Smooth muscle cell (in vitro differentiated cells): ENCODE results near the gene FOXP1. TPM values are rescaled to one million over a fixed set of nuclear protein-coding genes. Genes with fewer than 3 reads are reported as not detected.

Experiments used
- DNase-seq: peaks from one replicate; lab custom pipeline; 2025; ENCODE audit not compliant: unreplicated experiment; lab: John Stamatoyannopoulos, UW
- H2AFZ ChIP-seq: fragments of 200-600 bp; sonication (generic); 2 replicates; pipeline ENCODE4 v1.6.0; 2016; ENCODE audit warnings: antibody characterized with exemption, low read depth, mild to moderate bottlenecking
- H3F3A ChIP-seq: fragments of 200-600 bp; sonication (generic); 2 replicates; pipeline ENCODE4 v1.6.0; 2017; ENCODE audit warnings: antibody characterized with exemption, low read depth
- H3K27ac ChIP-seq: fragments of 200-600 bp; sonication (generic); 2 replicates; pipeline ENCODE4 v1.5.1; 2016; ENCODE audit warnings: low read depth, mild to moderate bottlenecking
- H3K27me3 ChIP-seq: fragments of 200-600 bp; sonication (generic); 2 replicates; pipeline ENCODE4 v1.6.1; 2016; ENCODE audit warnings: low read depth, mild to moderate bottlenecking
- H3K36me3 ChIP-seq: fragments of 200-600 bp; sonication (generic); 2 replicates; pipeline ENCODE4 v1.5.1; 2016; ENCODE audit warnings: low read depth
- H3K4me1 ChIP-seq: fragments of 200-600 bp; sonication (generic); 2 replicates; pipeline ENCODE4 v1.5.1; 2016; ENCODE audit warnings: low read depth
- H3K4me2 ChIP-seq: fragments of 200-600 bp; sonication (generic); 2 replicates; pipeline ENCODE4 v1.6.0; 2016; ENCODE audit warnings: mild to moderate bottlenecking
- H3K4me3 ChIP-seq: fragments of 200-600 bp; sonication (generic); 2 replicates; pipeline ENCODE4 v1.5.1; 2016; ENCODE audit warnings: mild to moderate bottlenecking
- H3K79me2 ChIP-seq: fragments of 200-600 bp; sonication (generic); 2 replicates; pipeline ENCODE4 v1.6.0; 2016; ENCODE audit warnings: low read depth, mild to moderate bottlenecking
- H3K9ac ChIP-seq: fragments of 200-600 bp; sonication (generic); 2 replicates; pipeline ENCODE4 v1.6.0; 2016; ENCODE audit warnings: low read depth
- H3K9me3 ChIP-seq: fragments of 200-600 bp; sonication (generic); replicated peaks from 2 replicates; pipeline ENCODE4 v1.5.1; 2016; ENCODE audit warnings: low read depth
- H4K20me1 ChIP-seq: fragments of 200-600 bp; sonication (generic); 2 replicates; pipeline ENCODE4 v1.6.0; 2016; ENCODE audit warnings: low read depth
- CTCF ChIP-seq: fragments of 200-600 bp; sonication (generic); IDR thresholded peaks from 2 replicates; pipeline ENCODE4 v1.5.1; 2017; ENCODE audit warnings: borderline replicate concordance, mild to moderate bottlenecking, antibody characterized with exemption; ENCODE audit not compliant: insufficient read depth, poor library complexity, severe bottlenecking
- WGBS: methylation state at CpG from one replicate; pipeline ENCODE4 v1.1.7; 2016; ENCODE audit warnings: low lambda C conversion rate; 5-methylcytosine and 5-hydroxymethylcytosine counted together
- polyA plus RNA-seq: library from polyadenylated mRNA; unstranded; fragments of >200 nt; fragmentation: Nextera tagmentation; extraction: Ambion mirVana; gene quantifications from 2 replicates; pipeline ENCODE4 v1.2.1, GENCODE V29; 2016
- total RNA-seq: library from RNA; depleted of rRNA; stranded (reverse); fragments of >200 nt; gene quantifications from 2 replicates; pipeline ENCODE4 v1.2.3, GENCODE V29; 2014

Gene FOXP1
- total and polyA plus RNA-seq, 2 experiments from 2014 or later = 40.9 to 68.0 TPM

GRCh38 chr3:71484047-71484446 lies 99.5 kb downstream of the FOXP1 start:
- 88% methylated on average over 2 of the region's 2 CpGs for WGBS
- Histone ChIP-seq H3K36me3 (no peaks in the 10 kb centered on the region), H3F3A (no peaks in the 10 kb centered on the region), H3K9ac (no peak overlapping the region), H3K79me2 (peaks cover 23% of the 10 kb centered on the region), H3K27me3 (no peaks in the 10 kb centered on the region), H3K4me2 (no peak overlapping the region), H3K27ac (no peak overlapping the region), H2AFZ (no peak overlapping the region), H4K20me1 (no peaks in the 10 kb centered on the region), H3K4me1 (no peaks in the 10 kb centered on the region), H3K4me3 (no peak overlapping the region), H3K9me3 (no peaks in the 10 kb centered on the region)
- no peak for DNase-seq
- no peak for TF ChIP-seq CTCF

- no peak overlapping the region for H3K4me3 ChIP-seq
- no peaks in the 10 kb centered on the region for H3K36me3 ChIP-seq
- DNase-seq = no peak
- no peak overlapping the region for H3K9ac ChIP-seq
- H3K27me3 ChIP-seq = no peaks in the 10 kb centered on the region
- no peak for TF ChIP-seq CTCF
- no peaks in the 10 kb centered on the region for H4K20me1 ChIP-seq
- 95% methylated on average over 5 of the region's 5 CpGs for WGBS
- H3K9me3 ChIP-seq = no peaks in the 10 kb centered on the region
- no peaks in the 10 kb centered on the region for H3K4me1 ChIP-seq
- no peak overlapping the region for H3K4me2 ChIP-seq
- H3F3A ChIP-seq = no peaks in the 10 kb centered on the region
- peaks cover 21% of the 10 kb centered on the region for H3K79me2 ChIP-seq
- H3K27ac ChIP-seq = no peak overlapping the region
- no peak overlapping the region for H2AFZ ChIP-seq
These were observed 100.8 kb downstream of the FOXP1 start for GRCh38 chr3:71482771-71483170.

- Histone ChIP-seq H3K4me1 (no peaks in the 10 kb centered on the region), H3K9me3 (no peaks in the 10 kb centered on the region), H3K9ac (no peak overlapping the region), H3K79me2 (peaks cover 5% of the 10 kb centered on the region), H2AFZ (no peak overlapping the region), H3F3A (no peaks in the 10 kb centered on the region), H3K36me3 (no peaks in the 10 kb centered on the region), H3K4me3 (no peak overlapping the region), H3K4me2 (no peak overlapping the region), H3K27me3 (no peaks in the 10 kb centered on the region), H4K20me1 (no peaks in the 10 kb centered on the region), H3K27ac (no peak overlapping the region)
- 91% methylated on average over 2 of the region's 2 CpGs for WGBS
- TF ChIP-seq CTCF = no peak
- DNase-seq = no peak
These were observed 105.0 kb downstream of the FOXP1 start for GRCh38 chr3:71478568-71478967.

- DNase-seq = no peak
- no peaks in the 10 kb centered on the region for H3K36me3 ChIP-seq
- no peak for TF ChIP-seq CTCF
- H4K20me1 ChIP-seq = no peaks in the 10 kb centered on the region
- H3K9ac ChIP-seq = no peak overlapping the region
- 100% methylated on average over 2 of the region's 2 CpGs for WGBS
- H3K27ac ChIP-seq = no peak overlapping the region
- no peaks in the 10 kb centered on the region for H3K4me1 ChIP-seq
- H3K27me3 ChIP-seq = no peaks in the 10 kb centered on the region
- H2AFZ ChIP-seq = no peak overlapping the region
- H3K79me2 ChIP-seq = peaks cover 3% of the 10 kb centered on the region
- no peaks in the 10 kb centered on the region for H3F3A ChIP-seq
- no peak overlapping the region for H3K4me3 ChIP-seq
- no peak overlapping the region for H3K4me2 ChIP-seq
- no peaks in the 10 kb centered on the region for H3K9me3 ChIP-seq
These were observed 106.6 kb downstream of the FOXP1 start for GRCh38 chr3:71476950-71477349.
